Measurements from ENCODE around the gene TNRC18. TPM values are rescaled to one million over a fixed set of nuclear protein-coding genes. Genes with fewer than 3 reads are reported as not detected.

TNRC18 gene
- total and polyA plus RNA-seq, 2 of the 8 experiments (the other 6 are each of a cell fraction or from before 2014, with no cell fraction given): 1.7 to 8.6 TPM

DNA sequence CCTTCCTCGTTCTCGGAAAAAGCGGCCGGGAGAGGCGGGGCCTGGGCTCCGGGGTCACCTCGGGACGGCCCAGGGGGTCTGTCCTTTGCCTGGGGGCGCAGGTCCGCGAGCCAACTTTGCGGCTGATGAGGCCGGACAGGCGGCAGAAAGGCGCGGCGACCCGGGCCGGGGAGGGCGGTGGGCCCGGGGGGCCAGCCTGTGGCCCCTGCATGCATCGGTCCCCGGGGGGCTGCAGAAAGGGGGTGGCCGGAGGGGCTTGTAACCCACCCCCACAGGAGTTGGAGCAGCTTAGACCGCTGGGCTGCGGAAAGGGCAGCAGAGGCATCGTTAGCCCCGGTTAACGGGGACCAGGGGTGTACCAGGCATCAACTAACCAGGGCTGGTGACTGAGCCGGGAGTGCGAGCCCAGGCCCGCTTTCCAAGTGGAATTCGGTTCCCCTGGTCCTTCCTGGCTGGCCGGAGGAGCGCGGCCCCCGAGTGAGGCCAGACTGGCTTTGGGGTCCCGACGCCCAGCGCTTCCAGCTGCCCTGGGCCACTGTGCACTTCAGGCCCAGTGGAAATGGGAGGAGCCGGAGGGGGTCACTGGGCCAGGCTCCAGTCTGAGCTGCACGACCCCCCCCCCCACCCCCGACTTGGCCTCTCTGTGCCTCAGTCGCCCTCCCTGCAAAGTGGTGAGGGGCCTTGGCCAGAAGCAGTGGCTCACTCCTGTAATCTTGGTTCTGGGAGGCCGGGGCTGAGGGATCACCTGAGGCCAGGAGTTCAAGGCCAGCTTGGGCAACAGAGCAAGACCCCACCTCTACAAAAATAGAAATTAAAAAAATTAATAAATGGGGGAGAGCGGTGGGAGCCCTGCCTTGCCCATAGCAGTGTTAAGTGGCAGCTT, 140.0 kb downstream of the TNRC18 start:
- H3K79me1 ChIP-seq (ENCODE audit: low read depth, low read length): no peaks in the 10 kb centered on the region
- no peak overlapping the region for H3K18ac ChIP-seq (ENCODE audit: extremely low read depth, low read length)
- FAIRE-seq (no peak), DNase-seq (ENCODE audit: low read depth in 1 of 2, low spot score in 2 of 2) (no peak)
- no peak overlapping the region for H3K27ac ChIP-seq (ENCODE audit: low read depth, low read length)
- H4K8ac ChIP-seq (ENCODE audit: extremely low read depth, insufficient read depth, low read length): no peak overlapping the region
- TF ChIP-seq EZH2 (IDR thresholded peaks at IDR 0.05; ENCODE audit: low read depth, low read length, severe bottlenecking) (peak; percentile 28), KDM4A (IDR thresholded peaks at IDR 0.05; ENCODE audit: low read depth, low read length, severe bottlenecking) (peak; percentile 36), EGR1 (IDR thresholded peaks at IDR 0.05; ENCODE audit: borderline replicate concordance, low read depth, low read length) (no peak), HDAC2 (IDR thresholded peaks at IDR 0.05; ENCODE audit: borderline replicate concordance in 1 of 2, low read depth in 2 of 2, low read length in 2 of 2) (no peak), FOSL1 (IDR thresholded peaks at IDR 0.05; ENCODE audit: insufficient read depth, low read depth, low read length) (no peak)
- TF ChIP-seq, protein P1, sequence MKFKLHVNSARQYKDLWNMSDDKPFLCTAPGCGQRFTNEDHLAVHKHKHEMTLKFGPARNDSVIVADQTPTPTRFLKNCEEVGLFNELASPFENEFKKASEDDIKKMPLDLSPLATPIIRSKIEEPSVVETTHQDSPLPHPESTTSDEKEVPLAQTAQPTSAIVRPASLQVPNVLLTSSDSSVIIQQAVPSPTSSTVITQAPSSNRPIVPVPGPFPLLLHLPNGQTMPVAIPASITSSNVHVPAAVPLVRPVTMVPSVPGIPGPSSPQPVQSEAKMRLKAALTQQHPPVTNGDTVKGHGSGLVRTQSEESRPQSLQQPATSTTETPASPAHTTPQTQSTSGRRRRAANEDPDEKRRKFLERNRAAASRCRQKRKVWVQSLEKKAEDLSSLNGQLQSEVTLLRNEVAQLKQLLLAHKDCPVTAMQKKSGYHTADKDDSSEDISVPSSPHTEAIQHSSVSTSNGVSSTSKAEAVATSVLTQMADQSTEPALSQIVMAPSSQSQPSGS (IDR thresholded peaks at IDR 0.05; ENCODE audit: low read length): no peak
- peaks cover 0 to 1% of the 10 kb centered on the region in 2 experiments for H4K20me1 ChIP-seq (replicated peaks in 1 of 2; ENCODE audit: control insufficient read depth in 1 of 2, insufficient read depth in 2 of 2, low read length in 2 of 2)
- no peak overlapping the region for H2BK15ac ChIP-seq (ENCODE audit: low read length)
- no peak overlapping the region for H3K23ac ChIP-seq (ENCODE audit: insufficient read length)
- no peak overlapping the region for H3K56ac ChIP-seq (replicated peaks; ENCODE audit: insufficient read length, low read depth, low read length)
- H3K27me3 ChIP-seq (replicated peaks in 1 of 4; ENCODE audit: control insufficient read depth in 3 of 4, extremely low read depth in 1 of 4, insufficient read depth in 3 of 4, low read length in 3 of 4): peaks cover 0 to 16% (median 11%) of the 10 kb centered on the region in 4 experiments; a peak in 6 of 7 replicates
- 13% methylated on average over 12 of the region's 46 CpGs; no CpG with 5 or more reads in 1 of the 2 experiments for WGBS, 2 experiments (ENCODE audit: extremely low coverage in 1 of 2, insufficient coverage in 1 of 2, insufficient read length in 1 of 2, insufficient replicate concordance in 2 of 2, low coverage in 1 of 2, low lambda C conversion rate in 2 of 2, missing lambda C conversion rate in 1 of 2)
- H3K4me2 ChIP-seq (ENCODE audit: insufficient read depth in 1 of 2, low read depth in 2 of 2, low read length in 2 of 2): peak overlapping the region; percentile 36 to 73; a peak in 3 of 4 replicates
- no peak overlapping the region for H3K14ac ChIP-seq (ENCODE audit: insufficient read length)
- no peak overlapping the region for H2AFZ ChIP-seq (ENCODE audit: low read length)
- H2AK5ac ChIP-seq (ENCODE audit: low read depth, low read length): no peak overlapping the region
- POLR2A ChIA-PET (ENCODE audit: partially characterized antibody): interaction anchor here (1.1 kb wide), 1 partner anchor 43 kb away, joined by 3 read pairs; no protein-coding TSS in a partner anchor
- H3K9ac ChIP-seq (replicated peaks in 1 of 4; ENCODE audit: extremely low read depth in 1 of 4, low read depth in 3 of 4, low read length in 3 of 4): no peak overlapping the region
- H4K91ac ChIP-seq (replicated peaks; ENCODE audit: insufficient read length, low read length): no peak overlapping the region
- H4K5ac ChIP-seq (ENCODE audit: insufficient read length, low read depth, low read length): no peak overlapping the region
- no peaks in the 10 kb centered on the region for H3K79me2 ChIP-seq (ENCODE audit: control insufficient read depth in 1 of 2, insufficient read depth in 2 of 2, low read length in 2 of 2)
- CTCF ChIA-PET (ENCODE audit: partially characterized antibody): interaction anchor here (0.8 to 2.6 kb wide), 6 partner anchors 13 to 184 kb away, joined by 3 to 16 read pairs (median 4); no protein-coding TSS in a partner anchor
- no peak overlapping the region for H2BK12ac ChIP-seq (ENCODE audit: low read depth, low read length)
- H3K4ac ChIP-seq (replicated peaks; ENCODE audit: insufficient read length, low read depth, low read length): no peak overlapping the region
- peak overlapping the region; percentile 40 to 72 (median 44) for H3K4me3 ChIP-seq (ENCODE audit: extremely low read depth in 1 of 4, insufficient read depth in 2 of 4, low read depth in 3 of 4, low read length in 4 of 4)
- no peak overlapping the region for H2BK20ac ChIP-seq (ENCODE audit: low read length)
- peaks cover 5% of the 10 kb centered on the region; the same call in 1 of the 2 replicates for H3K23me2 ChIP-seq (ENCODE audit: low read depth, low read length)
- H3K4me1 ChIP-seq (replicated peaks in 1 of 4; ENCODE audit: control insufficient read depth in 3 of 4, insufficient read depth in 4 of 4, low read length in 3 of 4): peaks cover 0 to 3% (median 3%) of the 10 kb centered on the region in 4 experiments; a peak in 5 of 7 replicates
- no peak overlapping the region for H2BK120ac ChIP-seq (replicated peaks; ENCODE audit: low read depth, low read length)
- no peak overlapping the region for H2BK5ac ChIP-seq (ENCODE audit: low read depth, low read length)
- H3K9me3 ChIP-seq (ENCODE audit: insufficient read depth in 2 of 2, low read depth in 1 of 2, low read length in 1 of 2): no peaks in the 10 kb centered on the region
- H3K36me3 ChIP-seq (ENCODE audit: control insufficient read depth in 2 of 4, insufficient read depth in 4 of 4, low read length in 3 of 4): peaks cover 0 to 1% (median 0%) of the 10 kb centered on the region in 4 experiments; a peak in 2 of 8 replicates
